Thyroid gland (tissue), 4 donors: ENCODE data around the gene RASAL1. TPM values are rescaled to one million over a fixed set of nuclear protein-coding genes. Genes with fewer than 3 reads are reported as not detected.

ENCODE experiments used
- DNase-seq, 2 donors: peaks; one replicate each; pipeline ENCODE4 v3.0.0-alpha.2; 2019
- H3K27ac ChIP-seq, 3 donors: fragments of 200-600 bp; sonication (generic); 1 replicate in 2 of 3; 2 replicates in 1 of 3; pipeline ENCODE4 v1.5.1; 2016 to 2019; ENCODE audit warnings: mild to moderate bottlenecking in 1 of 3, moderate library complexity in 1 of 3
- H3K27me3 ChIP-seq: fragments of 200-600 bp; sonication (generic); one replicate; pipeline ENCODE4 v1.5.1; 2019
- H3K36me3 ChIP-seq, 2 donors: fragments of 200-600 bp; sonication (generic); one replicate each; pipeline ENCODE4 v1.5.1; 2016 to 2019
- H3K4me1 ChIP-seq, 2 donors: fragments of 200-600 bp; sonication (generic); one replicate each; pipeline ENCODE4 v1.5.1; 2017 to 2019
- H3K4me3 ChIP-seq, 3 donors: fragments of 200-600 bp; sonication (generic); replicated peaks in 1 of 3; 1 replicate in 2 of 3; 2 replicates in 1 of 3; pipeline ENCODE4 v1.5.1; 2016; ENCODE audit warnings: mild to moderate bottlenecking in 1 of 3
- H3K9me3 ChIP-seq: fragments of 200-600 bp; sonication (generic); one replicate; pipeline ENCODE4 v1.5.1; 2017
- CTCF ChIP-seq, 6 experiments: fragments of 200-600 bp in 3 of 6; fragments of 450-650 bp in 3 of 6; sonication (generic) in 3 of 6; IDR thresholded peaks; one replicate each; pipeline ENCODE4 v1.5.1; 2016 to 2019; ENCODE audit warnings: antibody characterized with exemption in 6 of 6, mild to moderate bottlenecking in 2 of 6, inconsistent platforms in 1 of 6, moderate library complexity in 1 of 6
- POLR2A ChIP-seq, 2 donors: fragments of 450-650 bp; IDR thresholded peaks; one replicate each; pipeline ENCODE4 v1.6.1; 2017; ENCODE audit warnings: antibody characterized with exemption in 2 of 2, mild to moderate bottlenecking in 2 of 2, moderate library complexity in 1 of 2
- WGBS, 2 donors: methylation state at CpG; one replicate each; pipeline ENCODE4 v1.1.5; 2017; 5-methylcytosine and 5-hydroxymethylcytosine counted together
- intact Hi-C: fragments of 100-400 bp; cut with DNase I; formaldehyde crosslinking; loops from one replicate; pipeline ENCODE4 v1.15.1; 2023
- total RNA-seq, 4 donors: library from RNA; depleted of rRNA; stranded (reverse); fragments of >200 nt; gene quantifications; one replicate each; pipeline ENCODE4 v1.2.3, GENCODE V29; 2016

Gene RASAL1
- total RNA-seq, 4 donors from 2014 or later = 27.3 to 52.9 (median 45.1) TPM

DNA sequence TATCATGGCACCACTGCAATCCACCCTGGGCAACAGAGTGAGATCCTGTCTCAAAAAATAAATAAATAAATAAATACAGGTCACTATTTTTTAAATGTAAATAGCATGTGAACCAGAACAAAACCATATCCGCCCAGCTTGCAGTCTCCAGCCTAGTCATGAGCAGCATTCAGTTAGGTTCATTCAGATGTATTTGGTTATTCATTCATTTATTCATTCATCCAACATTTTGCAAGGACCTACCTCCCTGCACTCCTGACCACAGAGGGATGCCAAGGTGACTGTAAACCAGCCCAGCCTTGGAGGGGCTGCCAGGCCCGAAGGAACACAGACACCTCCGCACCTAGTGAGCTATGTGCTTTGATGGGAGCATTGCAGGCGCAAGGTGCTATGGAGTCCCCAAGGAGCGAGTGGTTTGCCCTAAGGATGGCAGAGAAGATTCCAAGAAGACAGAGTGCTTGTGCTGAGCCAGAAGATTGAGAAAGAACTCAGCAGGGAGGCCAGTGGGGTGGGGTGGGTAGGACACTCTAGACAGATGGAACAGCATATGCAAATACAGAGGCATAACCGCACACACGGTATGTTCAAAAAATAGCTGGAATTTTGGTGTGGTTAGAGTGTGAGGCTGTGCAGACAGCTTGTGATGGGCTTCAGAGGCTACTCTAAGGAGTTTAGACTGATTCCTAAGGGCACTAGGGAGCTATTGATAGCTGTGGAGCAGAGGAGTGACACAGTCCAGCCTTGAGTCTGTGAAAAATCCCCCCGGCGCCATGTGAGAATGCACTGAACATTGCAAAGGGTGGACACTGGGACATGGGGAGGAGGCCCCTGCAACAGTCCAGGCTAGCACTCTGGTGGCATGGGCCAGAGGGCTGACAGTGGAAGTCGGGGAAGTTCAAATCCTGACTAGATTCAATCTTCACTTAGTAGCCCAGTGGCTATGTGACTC lies 67.3 kb downstream of the RASAL1 start:
- no peak for DNase-seq
- no peak overlapping the region for H3K4me3 ChIP-seq
- H3K27ac ChIP-seq = no peak overlapping the region
- WGBS, 2 donors = 91 to 92% methylated on average over 10 of the region's 10 CpGs
- no peaks in the 10 kb centered on the region for H3K9me3 ChIP-seq
- no peaks in the 10 kb centered on the region for H3K36me3 ChIP-seq
- intact Hi-C loops = no loop called here
- no peaks in the 10 kb centered on the region for H3K4me1 ChIP-seq
- no peak for TF ChIP-seq CTCF (IDR thresholded peaks at IDR 0.05)
- no peak for TF ChIP-seq POLR2A (IDR thresholded peaks at IDR 0.05)
- no peaks in the 10 kb centered on the region for H3K27me3 ChIP-seq

DNA sequence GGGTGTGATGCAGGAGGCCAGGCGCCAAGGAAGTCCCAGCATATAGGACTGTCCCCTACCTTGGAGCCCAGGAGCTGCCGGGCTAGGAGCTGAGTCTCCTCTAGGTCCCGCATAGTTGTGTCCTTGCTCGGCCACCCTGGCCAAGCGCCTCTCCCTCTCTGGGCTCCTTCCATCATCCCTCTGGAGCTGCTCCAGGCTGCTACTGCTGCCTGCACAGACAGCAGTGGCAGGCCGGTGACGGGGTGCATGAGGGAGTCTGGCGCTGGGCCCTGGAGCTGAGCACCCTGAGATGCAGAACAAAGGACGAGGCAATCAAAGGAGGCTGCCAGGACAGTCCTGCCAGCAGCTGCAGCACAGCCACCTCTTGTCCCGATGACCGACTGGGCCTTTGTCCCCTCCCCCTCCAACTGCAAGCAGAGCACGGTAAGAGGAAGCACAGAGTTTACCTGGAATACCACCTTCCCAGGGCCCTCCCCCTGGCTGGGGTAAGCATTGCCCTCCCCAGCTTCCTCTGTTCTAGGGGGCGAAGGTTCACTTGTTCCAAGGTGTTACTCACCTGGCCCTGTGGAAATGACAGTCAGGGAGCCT lies 68.7 kb downstream of the RASAL1 start:
- Histone ChIP-seq H3K36me3 (no peaks in the 10 kb centered on the region), H3K27me3 (no peaks in the 10 kb centered on the region), H3K9me3 (no peaks in the 10 kb centered on the region), H3K27ac (no peak overlapping the region), H3K4me3 (no peak overlapping the region), H3K4me1 (no peaks in the 10 kb centered on the region)
- DNase-seq = no peak
- intact Hi-C loops = no loop called here
- TF ChIP-seq POLR2A (IDR thresholded peaks at IDR 0.05) (no peak), CTCF (IDR thresholded peaks at IDR 0.05) (no peak)
- 57 to 62% methylated on average over 10 to 11 of the region's 13 CpGs for WGBS, 2 donors

- H3K9me3 ChIP-seq = no peaks in the 10 kb centered on the region
- WGBS, 2 donors = 35 to 37% methylated on average over 24 to 26 of the region's 31 CpGs
- no peak overlapping the region for H3K4me3 ChIP-seq
- no peaks in the 10 kb centered on the region for H3K27me3 ChIP-seq
- no peak overlapping the region for H3K27ac ChIP-seq
- TF ChIP-seq POLR2A (IDR thresholded peaks at IDR 0.05) = no peak
- TF ChIP-seq CTCF (IDR thresholded peaks at IDR 0.05) = no peak
- no peaks in the 10 kb centered on the region for H3K4me1 ChIP-seq
- intact Hi-C loops = no loop called here
- H3K36me3 ChIP-seq = no peaks in the 10 kb centered on the region
- no peak for DNase-seq
Observed at GRCh38 chr12:113065126-113066007, 70.2 kb downstream of the RASAL1 start.

GRCh38 chr12:113064395-113065125 lies 71.0 kb downstream of the RASAL1 start:
- no peak for DNase-seq
- WGBS, 2 donors = 63 to 69% methylated on average over 5 of the region's 5 CpGs
- no peaks in the 10 kb centered on the region for H3K9me3 ChIP-seq
- no peak overlapping the region for H3K4me3 ChIP-seq
- intact Hi-C loops = no loop called here
- H3K27ac ChIP-seq = no peak overlapping the region
- no peaks in the 10 kb centered on the region for H3K4me1 ChIP-seq
- H3K27me3 ChIP-seq = no peaks in the 10 kb centered on the region
- H3K36me3 ChIP-seq = no peaks in the 10 kb centered on the region
- TF ChIP-seq POLR2A (IDR thresholded peaks at IDR 0.05) (no peak), CTCF (IDR thresholded peaks at IDR 0.05) (no peak)
